B cell (primary cell): ENCODE results near the gene RBM17. TPM values are rescaled to one million over a fixed set of nuclear protein-coding genes. Genes with fewer than 3 reads are reported as not detected.

Source experiments
- ATAC-seq: fragments of 200-7000 bp; cut with Tn5 transposase; one replicate; pipeline ENCODE4 v1.10.0; 2021; ENCODE audit warnings: low read depth, mild to moderate bottlenecking, moderate number of reproducible peaks, moderate library complexity
- CTCF ChIA-PET: fragments of 350-600 bp; sonication (Branson Sonifier 250); formaldehyde crosslinking; loops from one replicate; lab custom pipeline; 2021; ENCODE audit warnings: antibody characterized with exemption, inconsistent platforms; lab: Charles Lee
- POLR2A ChIA-PET: fragments of 350-600 bp; sonication (Branson Sonifier 250); formaldehyde crosslinking; loops from one replicate; lab custom pipeline; 2021; ENCODE audit warnings: antibody characterized with exemption; lab: Charles Lee
- DNase-seq: peaks from one replicate; pipeline ENCODE4 v3.0.0; 2013
- H2AFZ ChIP-seq: 2 replicates; pipeline ENCODE4 v1.6.1; 2012; ENCODE audit warnings: mild to moderate bottlenecking, low read depth, low read length; ENCODE audit not compliant: insufficient read depth, poor library complexity, severe bottlenecking
- H3K27ac ChIP-seq, 2 donors: 1 replicate in 1 of 2; 2 replicates in 1 of 2; pipeline ENCODE4 v1.5.1; 2012 to 2013; ENCODE audit warnings: low read length in 2 of 2, mild to moderate bottlenecking in 2 of 2, moderate library complexity in 1 of 2
- H3K27me3 ChIP-seq, 4 experiments: fragments of 200-600 bp in 1 of 4; sonication (generic) in 1 of 4; replicated peaks in 1 of 4; 1 replicate in 2 of 4; 2 replicates in 2 of 4; pipeline versions ENCODE4 v1.6.1 to v1.7.0; 2013 to 2016; ENCODE audit warnings: low read length in 3 of 4, mild to moderate bottlenecking in 2 of 4, mixed read lengths in 1 of 4, moderate library complexity in 1 of 4; ENCODE audit not compliant: insufficient read depth in 4 of 4, control insufficient read depth in 3 of 4; ENCODE audit errors: control extremely low read depth in 1 of 4
- H3K36me3 ChIP-seq, 2 experiments: replicated peaks in 1 of 2; 1 replicate in 1 of 2; 2 replicates in 1 of 2; pipeline versions ENCODE4 v1.6.1 to v1.7.1; 2013; ENCODE audit warnings: low read length in 1 of 2; ENCODE audit not compliant: insufficient read depth in 2 of 2, control insufficient read depth in 1 of 2; ENCODE audit errors: control extremely low read depth in 1 of 2, extremely low read depth in 1 of 2
- H3K4me1 ChIP-seq, 2 donors: fragments of 200-600 bp in 1 of 2; sonication (generic) in 1 of 2; 1 replicate in 1 of 2; 2 replicates in 1 of 2; pipeline versions ENCODE4 v1.5.1 to v1.6.1; 2013 to 2017; ENCODE audit warnings: low read length in 2 of 2; ENCODE audit not compliant: control insufficient read depth in 2 of 2, insufficient read depth in 2 of 2
- H3K4me2 ChIP-seq: replicated peaks from 2 replicates; pipeline ENCODE3; 2012; ENCODE audit warnings: mild to moderate bottlenecking, low read depth, low read length; ENCODE audit not compliant: poor library complexity, severe bottlenecking
- H3K4me3 ChIP-seq, 5 experiments: fragments of 200-600 bp in 1 of 5; sonication (generic) in 1 of 5; 1 replicate in 3 of 5; 2 replicates in 2 of 5; pipeline versions ENCODE4 v1.5.1 to v1.7.0; 2011 to 2016; ENCODE audit warnings: low read length in 4 of 5, mild to moderate bottlenecking in 4 of 5, low read depth in 2 of 5, control low read depth in 1 of 5, moderate library complexity in 1 of 5; ENCODE audit not compliant: insufficient read depth in 1 of 5; ENCODE audit errors: control extremely low read depth in 1 of 5, extremely low read depth in 1 of 5
- H3K79me2 ChIP-seq: fragments of 200-600 bp; sonication (generic); one replicate; pipeline ENCODE4 v1.6.0; 2016; ENCODE audit warnings: low read length; ENCODE audit not compliant: control insufficient read depth, insufficient read depth
- H3K9ac ChIP-seq: fragments of 200-600 bp; sonication (generic); 2 replicates; pipeline ENCODE4 v1.6.1; 2017; ENCODE audit warnings: mild to moderate bottlenecking, low read length, moderate library complexity
- H3K9me3 ChIP-seq, 3 donors: one replicate each; pipeline versions ENCODE4 v1.6.1 to v1.7.1; 2013; ENCODE audit warnings: low read length in 2 of 3; ENCODE audit not compliant: control insufficient read depth in 2 of 3, insufficient read depth in 1 of 3; ENCODE audit errors: control extremely low read depth in 1 of 3
- H4K20me1 ChIP-seq: 2 replicates; pipeline ENCODE4 v1.6.0; 2012; ENCODE audit warnings: mild to moderate bottlenecking, low read length; ENCODE audit not compliant: insufficient read depth, control insufficient read depth, poor library complexity, severe bottlenecking
- H3K27ac Mint-ChIP-seq: one replicate; pipeline ENCODE4 v1.8.0; 2021; ENCODE audit warnings: mixed read lengths
- H3K27me3 Mint-ChIP-seq: one replicate; pipeline ENCODE4 v1.8.0; 2021; ENCODE audit warnings: mixed read lengths
- H3K4me1 Mint-ChIP-seq: one replicate; pipeline ENCODE4 v1.8.0; 2021; ENCODE audit warnings: mixed read lengths
- H3K4me3 Mint-ChIP-seq: one replicate; pipeline ENCODE4 v1.8.0; 2021; ENCODE audit warnings: mixed read lengths
- H3K9me3 Mint-ChIP-seq: one replicate; pipeline ENCODE4 v1.8.0; 2022; ENCODE audit warnings: mixed read lengths; ENCODE audit not compliant: insufficient read depth
- CTCF ChIP-seq: fragments of 200-600 bp; IDR thresholded peaks from one replicate; pipeline ENCODE4 v1.8.0; 2022; ENCODE audit warnings: antibody characterized with exemption, mild to moderate bottlenecking
- EZH2 ChIP-seq: IDR thresholded peaks from 2 replicates; pipeline ENCODE4 v1.6.1; 2012; ENCODE audit warnings: borderline replicate concordance, low read depth, mild to moderate bottlenecking, moderate library complexity, low read length; ENCODE audit not compliant: insufficient read depth, poor library complexity, severe bottlenecking
- WGBS: methylation state at CpG from one replicate; pipeline ENCODE4 v1.1.5; 2013; ENCODE audit warnings: missing lambda C conversion rate; ENCODE audit not compliant: insufficient coverage; 5-methylcytosine and 5-hydroxymethylcytosine counted together
- intact Hi-C: fragments of 100-400 bp; cut with micrococcal nuclease; formaldehyde crosslinking; loops from one replicate; pipeline ENCODE4 v1.10.0; 2022
- polyA plus RNA-seq: library from polyadenylated mRNA; depleted of rRNA; stranded (reverse); fragments of >200 nt; gene quantifications from 2 replicates; pipeline ENCODE4 v1.2.3, GENCODE V29; 2012
- total RNA-seq, 2 donors: library from RNA; stranded (reverse); fragments of 120-200 nt in 1 of 2; gene quantifications; 1 replicate in 1 of 2; 2 replicates in 1 of 2; pipeline versions ENCODE4 v1.2.3 to v1.2.4, GENCODE V29; 2013 to 2022

The RBM17 gene
- total and polyA plus RNA-seq, 2 donors (not counting 1 experiment from before 2014, with no cell fraction given): 34.7 to 168 TPM

GRCh38 chr10:6053816-6054631 is 34.8 kb upstream of the RBM17 start:
- H3K4me2 ChIP-seq: peak overlapping the region; percentile 63
- WGBS: 15% methylated on average over 14 of the region's 18 CpGs
- TF ChIP-seq EZH2: no peak
- no peak for TF ChIP-seq CTCF
- Mint-ChIP-seq H3K27ac (peak overlapping the region; percentile 75), H3K4me1 (peaks cover 89% of the 10 kb centered on the region), H3K27me3 (no peaks in the 10 kb centered on the region), H3K4me3 (peak overlapping the region; percentile 56), H3K9me3 (no peaks in the 10 kb centered on the region)
- H4K20me1 ChIP-seq: no peaks in the 10 kb centered on the region
- peaks cover 72 to 80% of the 10 kb centered on the region in 2 donors for H3K4me1 ChIP-seq
- H3K36me3 ChIP-seq: no peaks in the 10 kb centered on the region
- H2AFZ ChIP-seq: peak overlapping the region; percentile 1
- H3K9ac ChIP-seq: peak overlapping the region; percentile 17
- no peaks in the 10 kb centered on the region for H3K9me3 ChIP-seq
- ATAC-seq (no peak), DNase-seq (peak; percentile 54)
- H3K4me3 ChIP-seq: peak overlapping the region in 1 of 5 experiments; percentile 37
- H3K27me3 ChIP-seq: no peaks in the 10 kb centered on the region
- ChIA-PET POLR2A (interaction anchor here (0.6 to 4.4 kb wide), 5 partner anchors 16 to 213 kb away, joined by 3 to 28 read pairs (median 3); no protein-coding TSS in a partner anchor), CTCF (interaction anchor here (0.6 to 12.5 kb wide), 7 partner anchors 8 to 108 kb away, joined by 3 to 186 read pairs (median 11); partner anchors contain the start of genes IL15RA and IL2RA)
- peak overlapping the region; percentile 92 for H3K27ac ChIP-seq
- intact Hi-C loops: loop anchor here (2.0 to 10.0 kb wide), 4 partner anchors 98 to 239 kb away; partner anchors contain the start of genes FBH1 and GDI2
- peaks cover 4% of the 10 kb centered on the region for H3K79me2 ChIP-seq

GRCh38 chr10:6054884-6055283 is 34.0 kb upstream of the RBM17 start:
- no CpG with 5 or more reads among the region's 5 CpGs for WGBS
- POLR2A ChIA-PET: interaction anchor here (0.9 kb wide), 1 partner anchor 18 kb away, joined by 3 read pairs; no protein-coding TSS in a partner anchor
- Histone ChIP-seq H4K20me1 (no peaks in the 10 kb centered on the region), H3K36me3 (no peaks in the 10 kb centered on the region), H3K9ac (no peak overlapping the region), H3K4me3 (no peak overlapping the region), H3K27ac (peak overlapping the region; percentile 92), H2AFZ (no peak overlapping the region), H3K79me2 (peaks cover 9% of the 10 kb centered on the region), H3K4me1 (peaks cover 66 to 78% of the 10 kb centered on the region in 2 donors), H3K27me3 (no peaks in the 10 kb centered on the region), H3K4me2 (no peak overlapping the region), H3K9me3 (no peaks in the 10 kb centered on the region)
- CTCF ChIA-PET: interaction anchor here (1.9 to 12.5 kb wide), 4 partner anchors 13 to 40 kb away, joined by 8 to 186 read pairs (median 38); no protein-coding TSS in a partner anchor
- no peaks in the 10 kb centered on the region for H3K9me3 Mint-ChIP-seq
- H3K27ac Mint-ChIP-seq: peak overlapping the region; percentile 75
- peak overlapping the region; percentile 56 for H3K4me3 Mint-ChIP-seq
- H3K4me1 Mint-ChIP-seq: peaks cover 89% of the 10 kb centered on the region
- intact Hi-C loops: loop anchor here (5.0 to 10.0 kb wide), 3 partner anchors 97 to 240 kb away; partner anchors contain the start of genes FBH1 and GDI2
- no peaks in the 10 kb centered on the region for H3K27me3 Mint-ChIP-seq
- no peak for DNase-seq
- no peak for TF ChIP-seq CTCF
- no peak for TF ChIP-seq EZH2
- no peak for ATAC-seq
